OCI-LY7 (cell line): ENCODE measurements around the gene AMZ2. TPM values are rescaled to one million over a fixed set of nuclear protein-coding genes. Genes with fewer than 3 reads are reported as not detected.

Source experiments
- Bru-seq: library from RNA; stranded (reverse); fragments of 400-500 nt; gene quantifications from one replicate; lab custom pipeline; 2021; lab: Mats Ljungman, UMichigan
- BruChase-seq, 2 experiments: library from RNA; stranded (reverse); fragments of 400-500 nt; gene quantifications; one replicate each; lab custom pipeline; 2021; lab: Mats Ljungman, UMichigan
- BruUV-seq: library from RNA; stranded (reverse); fragments of 400-500 nt; replicated peaks from 2 replicates; lab custom pipeline; 2021; lab: Mats Ljungman, UMichigan
- CTCF ChIA-PET: fragments of 300-600 bp; sonication (Branson Sonifier 250); formaldehyde crosslinking; loops from one replicate; lab custom pipeline; 2022; ENCODE audit warnings: antibody characterized with exemption; ENCODE audit not compliant: unreplicated experiment; lab: Charles Lee
- POLR2A ChIA-PET: fragments of 300-600 bp; sonication (Branson Sonifier 250); formaldehyde crosslinking; loops from one replicate; lab custom pipeline; 2022; ENCODE audit warnings: antibody characterized with exemption; lab: Charles Lee
- DNase-seq: peaks from one replicate; pipeline ENCODE4 v3.0.0-alpha.2; 2015; ENCODE audit warnings: low spot score
- H2AFZ ChIP-seq: fragments of 200-600 bp; sonication (generic), shearing (Covaris generic); 2 replicates; pipeline ENCODE4 v1.6.1; 2014; ENCODE audit warnings: mild to moderate bottlenecking, antibody characterized with exemption, low read length, moderate library complexity
- H3K27ac ChIP-seq: fragments of 200-600 bp; sonication (generic); 2 replicates; pipeline ENCODE4 v1.5.1; 2014; ENCODE audit warnings: mixed run types, low read depth, mild to moderate bottlenecking, moderate library complexity, low read length, inconsistent platforms; ENCODE audit not compliant: poor library complexity, severe bottlenecking
- H3K36me3 ChIP-seq: fragments of 200-600 bp; sonication (generic); 2 replicates; pipeline ENCODE4 v1.6.1; 2014; ENCODE audit warnings: mild to moderate bottlenecking, antibody characterized with exemption, low read length, moderate library complexity, mixed read lengths; ENCODE audit not compliant: insufficient read depth
- H3K4me1 ChIP-seq: fragments of 200-600 bp; sonication (generic); 2 replicates; pipeline ENCODE4 v1.5.1; 2014; ENCODE audit warnings: mild to moderate bottlenecking, low read length; ENCODE audit not compliant: insufficient read depth, poor library complexity, severe bottlenecking
- H3K4me2 ChIP-seq: fragments of 200-600 bp; sonication (generic); 2 replicates; pipeline ENCODE4 v1.6.1; 2014; ENCODE audit warnings: mild to moderate bottlenecking, low read length
- H3K4me3 ChIP-seq: fragments of 200-600 bp; sonication (generic); 2 replicates; pipeline ENCODE4 v1.5.1; 2014; ENCODE audit warnings: mild to moderate bottlenecking, low read depth, low read length; ENCODE audit not compliant: poor library complexity, severe bottlenecking
- H3K79me2 ChIP-seq: fragments of 200-600 bp; sonication (generic); 2 replicates; pipeline ENCODE4 v1.6.1; 2016; ENCODE audit warnings: low read depth, mild to moderate bottlenecking, low read length, moderate library complexity, mixed read lengths; ENCODE audit not compliant: insufficient read depth
- H3K9me2 ChIP-seq: fragments of 200-600 bp; sonication (generic); 2 replicates; pipeline ENCODE4 v1.6.1; 2016; ENCODE audit warnings: mild to moderate bottlenecking, low read length, mixed read lengths; ENCODE audit not compliant: insufficient read depth
- H3K9me3 ChIP-seq: fragments of 200-600 bp; sonication (generic); 2 replicates; pipeline ENCODE4 v1.6.1; 2014; ENCODE audit warnings: mild to moderate bottlenecking, mixed run types, low read length, mixed read lengths
- H4K20me1 ChIP-seq: fragments of 200-600 bp; sonication (generic); 2 replicates; pipeline ENCODE4 v1.6.1; 2014; ENCODE audit warnings: mild to moderate bottlenecking, antibody characterized with exemption, low read length, moderate library complexity, mixed read lengths; ENCODE audit not compliant: insufficient read depth
- EZH2phosphoT487 ChIP-seq: fragments of 200-600 bp; sonication (generic); IDR thresholded peaks from 2 replicates; pipeline ENCODE4 v1.6.1; 2018; ENCODE audit warnings: low read depth, borderline replicate concordance, mild to moderate bottlenecking, mixed run types, antibody characterized with exemption, low read length, moderate library complexity, mixed read lengths
- intact Hi-C: fragments of 100-400 bp; cut with micrococcal nuclease; formaldehyde crosslinking; loops from one replicate; pipeline ENCODE4 v1.10.0; 2022; ENCODE audit not compliant: unreplicated experiment
- long read RNA-seq: library from polyadenylated mRNA; stranded (forward); transcript quantifications from one replicate; pipeline ENCODE4 v2.0.0, GENCODE V29; 2022
- total RNA-seq, 2 experiments: library from RNA; depleted of rRNA in 1 of 2; stranded (reverse); fragments of >200 nt in 1 of 2; shearing (Covaris generic) in 1 of 2; gene quantifications; 2 replicates each; pipeline ENCODE4 v1.2.3, GENCODE V29; 2014 to 2022
- TF ChIP-seq, protein P1 (sequence below): fragments of 200-600 bp; sonication (generic); conservative IDR thresholded peaks from 2 replicates; pipeline ENCODE4 v1.5.1; 2014; ENCODE audit warnings: mild to moderate bottlenecking, antibody characterized with exemption, low read length, moderate library complexity, mixed read lengths

AMZ2 gene, protein sequence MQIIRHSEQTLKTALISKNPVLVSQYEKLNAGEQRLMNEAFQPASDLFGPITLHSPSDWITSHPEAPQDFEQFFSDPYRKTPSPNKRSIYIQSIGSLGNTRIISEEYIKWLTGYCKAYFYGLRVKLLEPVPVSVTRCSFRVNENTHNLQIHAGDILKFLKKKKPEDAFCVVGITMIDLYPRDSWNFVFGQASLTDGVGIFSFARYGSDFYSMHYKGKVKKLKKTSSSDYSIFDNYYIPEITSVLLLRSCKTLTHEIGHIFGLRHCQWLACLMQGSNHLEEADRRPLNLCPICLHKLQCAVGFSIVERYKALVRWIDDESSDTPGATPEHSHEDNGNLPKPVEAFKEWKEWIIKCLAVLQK
- 105 and 117 TPM in 2 replicates for total RNA-seq (2014; rRNA removed; shearing (Covaris generic))
- 248 and 285 TPM in 2 replicates for total RNA-seq (2022)
- percentile 96 among the genes with signal in this experiment for Bru-seq, nascent RNA
- BruChase-seq, experiment 1, labeled RNA remaining after a 6-hour chase = percentile 96 among the genes with signal in this experiment
- BruChase-seq, experiment 2, labeled RNA remaining after a 2-hour chase = percentile 91 among the genes with signal in this experiment
- long read RNA-seq, transcript AMZ2-210 (8 exons, 1,339 nt) = minor isoform, 7 of 685 reads
- long read RNA-seq, transcript AMZ2-202 (7 exons, 2,402 nt) = major isoform, 353 of 685 reads
- long read RNA-seq, transcript AMZ2-206 (6 exons, 2,257 nt) = minor isoform, 8 of 685 reads
- long read RNA-seq, transcript AMZ2-203 (8 exons, 1,378 nt) = minor isoform, 99 of 685 reads
- long read RNA-seq, partial matches to known transcripts = 43 of 685 reads
- long read RNA-seq, other reads (novel, unspliced or antisense) = 168 of 685 reads

DNA sequence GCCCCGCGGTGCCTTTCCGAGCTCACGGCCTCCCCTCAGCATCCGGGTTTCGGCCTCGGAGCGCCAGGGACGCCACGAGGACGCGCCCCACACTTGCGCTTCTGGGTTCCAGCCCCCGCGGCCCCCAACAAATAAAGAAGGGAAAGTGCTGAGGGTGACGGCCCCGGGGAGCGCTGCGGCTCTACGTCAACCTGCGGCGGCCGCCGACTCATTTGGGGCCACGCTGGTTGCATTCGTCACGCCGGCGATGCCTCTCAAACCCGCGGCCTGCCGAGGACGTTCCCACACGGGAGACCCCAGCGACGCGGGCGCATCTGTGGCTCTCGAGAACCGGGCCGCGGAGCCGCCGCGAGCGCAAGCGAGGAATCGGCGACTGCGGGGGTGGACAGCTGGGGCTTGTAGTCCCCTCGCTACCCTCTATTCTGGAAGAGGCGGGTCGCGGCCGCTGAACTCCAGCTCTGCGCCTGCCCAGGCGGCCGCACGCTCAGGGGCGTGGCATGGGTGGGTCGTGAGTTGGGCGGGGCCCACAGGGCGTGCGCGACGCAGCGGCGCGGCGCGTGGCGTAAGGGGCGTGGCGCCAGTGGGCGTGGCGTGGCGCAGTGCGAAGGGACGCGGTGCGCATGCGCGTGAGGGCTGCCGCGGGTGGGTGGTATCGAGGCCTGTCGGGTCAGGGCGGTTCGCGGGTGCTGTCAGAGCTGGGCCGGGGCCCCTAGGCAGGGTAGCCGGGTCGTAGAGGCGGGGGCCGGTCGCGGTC, at the start of gene AMZ2:
Gene AMZ2 (plus strand): TSS at position 599 of the 754 bp plus-strand sequence. CDS start 2,145 bp downstream, outside the sequence.
- no TSS peak for BruUV-seq
- Histone ChIP-seq H3K79me2 (peaks cover 85% of the 10 kb centered on the region), H3K4me1 (peaks cover 86% of the 10 kb centered on the region), H3K4me3 (peak within 1 kb of the TSS; percentile 80), H3K9me3 (no peaks in the 10 kb centered on the region; the same call in 1 of the 2 replicates), H4K20me1 (no peaks in the 10 kb centered on the region), H3K4me2 (peak within 1 kb of the TSS; percentile 84), H3K27ac (peak within 1 kb of the TSS; percentile 90), H3K9me2 (no peaks in the 10 kb centered on the region), H2AFZ (no peak within 1 kb of the TSS), H3K36me3 (peaks cover 37% of the 10 kb centered on the region)
- CTCF ChIA-PET = interaction anchor here (0.6 to 2.0 kb wide), 3 partner anchors 10 to 28 kb away, joined by 3 to 9 read pairs (median 5); no protein-coding TSS in a partner anchor
- TF ChIP-seq EZH2phosphoT487 = no peak
- TF ChIP-seq, protein P1, sequence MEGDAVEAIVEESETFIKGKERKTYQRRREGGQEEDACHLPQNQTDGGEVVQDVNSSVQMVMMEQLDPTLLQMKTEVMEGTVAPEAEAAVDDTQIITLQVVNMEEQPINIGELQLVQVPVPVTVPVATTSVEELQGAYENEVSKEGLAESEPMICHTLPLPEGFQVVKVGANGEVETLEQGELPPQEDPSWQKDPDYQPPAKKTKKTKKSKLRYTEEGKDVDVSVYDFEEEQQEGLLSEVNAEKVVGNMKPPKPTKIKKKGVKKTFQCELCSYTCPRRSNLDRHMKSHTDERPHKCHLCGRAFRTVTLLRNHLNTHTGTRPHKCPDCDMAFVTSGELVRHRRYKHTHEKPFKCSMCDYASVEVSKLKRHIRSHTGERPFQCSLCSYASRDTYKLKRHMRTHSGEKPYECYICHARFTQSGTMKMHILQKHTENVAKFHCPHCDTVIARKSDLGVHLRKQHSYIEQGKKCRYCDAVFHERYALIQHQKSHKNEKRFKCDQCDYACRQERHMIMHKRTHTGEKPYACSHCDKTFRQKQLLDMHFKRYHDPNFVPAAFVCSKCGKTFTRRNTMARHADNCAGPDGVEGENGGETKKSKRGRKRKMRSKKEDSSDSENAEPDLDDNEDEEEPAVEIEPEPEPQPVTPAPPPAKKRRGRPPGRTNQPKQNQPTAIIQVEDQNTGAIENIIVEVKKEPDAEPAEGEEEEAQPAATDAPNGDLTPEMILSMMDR = no peak
- intact Hi-C loops = loop anchor here (1.0 to 2.0 kb wide), 3 partner anchors 10 to 67 kb away; no protein-coding TSS in a partner anchor
- POLR2A ChIA-PET = interaction anchor here (0.6 to 7.3 kb wide), 25 partner anchors 8 to 250 kb away, joined by 3 to 69 read pairs (median 5); partner anchors contain the start of genes SLC16A6 and WIPI1
- peak; percentile 97 for DNase-seq

DNA sequence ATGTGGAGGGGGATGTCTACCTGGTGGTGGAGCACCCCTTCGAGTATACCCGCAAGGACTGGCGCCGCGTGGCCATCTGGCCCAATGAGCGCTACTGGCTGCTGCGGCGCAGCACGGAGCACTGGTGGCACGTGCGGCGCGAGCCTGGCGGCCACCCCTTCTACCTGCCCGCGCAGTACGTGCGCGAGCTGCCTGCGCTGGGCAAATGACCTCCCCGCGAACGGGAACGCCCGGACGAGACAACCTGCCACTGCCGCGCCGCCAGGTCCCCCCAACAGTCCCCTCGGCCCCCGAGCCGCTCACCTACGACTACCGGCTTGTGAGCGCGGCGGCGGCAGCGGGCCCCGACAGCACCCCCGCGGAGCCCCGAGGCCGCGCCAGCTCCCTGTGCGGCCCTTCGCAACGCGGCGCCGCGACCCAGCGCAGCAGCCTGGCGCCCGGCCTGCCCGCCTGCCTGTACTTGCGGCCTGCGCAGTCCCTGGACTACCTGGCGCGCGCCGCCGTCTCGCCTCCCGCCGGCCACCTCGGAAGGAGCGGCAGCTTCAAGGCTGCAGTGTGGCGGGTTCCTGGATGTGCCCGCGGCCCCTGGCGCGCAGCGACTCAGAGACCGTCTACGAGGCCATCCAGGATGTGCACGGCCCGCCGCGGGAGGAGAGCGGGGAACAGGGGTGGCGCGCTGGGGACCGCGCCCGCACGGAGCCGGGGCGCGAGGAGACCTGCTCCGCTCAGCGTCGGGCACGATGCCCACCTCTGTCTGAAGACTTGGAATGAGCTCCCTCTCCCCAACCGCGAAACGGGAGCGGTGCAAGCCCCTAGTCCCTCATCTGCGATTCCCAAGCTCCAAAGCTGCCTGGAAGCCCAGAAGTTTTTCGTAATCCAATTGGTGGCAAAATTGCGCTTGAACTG, 48.7 kb upstream of the AMZ2 start:
- Histone ChIP-seq H3K4me2 (peak overlapping the region; percentile 71), H4K20me1 (0 out of 2 replicates have a peak, but pooled peaks cover 2% of the 10 kb centered on the region), H3K4me1 (peaks cover 51% of the 10 kb centered on the region), H3K9me3 (no peaks in the 10 kb centered on the region), H3K27ac (peak overlapping the region; percentile 55), H2AFZ (no peak overlapping the region), H3K9me2 (no peaks in the 10 kb centered on the region), H3K4me3 (peak overlapping the region; percentile 42), H3K36me3 (peaks cover 41% of the 10 kb centered on the region), H3K79me2 (peaks cover 7% of the 10 kb centered on the region; the same call in 1 of the 2 replicates)
- ChIA-PET CTCF (interaction anchor here (0.6 to 2.0 kb wide), 5 partner anchors 13 to 138 kb away, joined by 3 to 9 read pairs (median 3); no protein-coding TSS in a partner anchor), POLR2A (interaction anchor here (0.7 to 9.9 kb wide), 3 partner anchors 17 to 26 kb away, joined by 3 to 72 read pairs (median 7); no protein-coding TSS in a partner anchor)
- no TSS peak for BruUV-seq
- TF ChIP-seq, protein P1 = no peak
- no peak for TF ChIP-seq EZH2phosphoT487
- intact Hi-C loops = no loop called here
- no peak for DNase-seq
